NCI-H82 treated with DMSO at 0.1 percent for 48 hours (cell line): ENCODE results near the gene KCNQ2.

Experiments used
- DNase-seq: peaks from one replicate; lab custom pipeline; 2025; ENCODE audit not compliant: unreplicated experiment; lab: John Stamatoyannopoulos, UW

The KCNQ2 gene

DNA sequence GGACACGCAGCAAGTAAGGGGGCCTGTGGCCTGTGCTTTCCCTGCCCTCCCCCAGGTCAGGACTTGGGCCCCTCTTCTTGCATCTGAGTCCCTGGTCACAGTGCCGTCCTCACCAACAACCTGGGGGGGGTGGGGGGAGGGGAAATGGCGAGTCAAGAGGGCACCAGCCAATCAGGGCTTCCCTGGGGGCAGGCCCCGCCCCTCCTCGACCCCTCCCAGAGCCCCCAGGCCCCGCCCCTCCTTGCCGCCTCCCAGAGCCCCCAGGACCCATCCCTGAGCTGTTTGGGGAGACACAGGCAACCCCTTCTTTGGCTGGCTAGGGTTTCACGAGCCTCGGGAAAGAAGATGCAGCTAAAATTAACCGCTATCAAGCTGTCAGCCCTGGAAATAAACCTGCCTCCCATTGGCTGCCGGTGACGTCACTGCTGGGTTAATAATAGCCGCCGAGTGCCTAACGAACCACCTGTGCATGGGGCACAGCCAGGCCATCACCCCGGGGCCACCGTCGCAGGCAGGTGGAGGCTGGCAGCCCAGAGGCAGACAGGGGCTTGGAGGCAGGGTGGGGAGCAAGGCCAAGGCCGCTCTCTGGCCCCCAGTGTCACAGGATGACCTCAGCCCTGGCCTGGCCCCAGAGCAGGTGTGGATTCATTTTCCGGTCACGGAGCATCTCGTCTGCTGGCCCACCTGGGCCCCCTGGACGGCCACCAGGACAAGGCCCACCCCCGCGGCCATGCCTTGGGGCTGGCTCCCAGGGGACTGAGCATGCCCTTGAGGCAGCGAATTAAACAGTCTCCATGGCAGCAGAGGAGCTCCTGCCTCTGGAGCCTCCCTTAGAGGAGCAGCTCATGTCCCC, 29.6 kb upstream of the KCNQ2 start:
- DNase-seq = peak; percentile 26

DNA sequence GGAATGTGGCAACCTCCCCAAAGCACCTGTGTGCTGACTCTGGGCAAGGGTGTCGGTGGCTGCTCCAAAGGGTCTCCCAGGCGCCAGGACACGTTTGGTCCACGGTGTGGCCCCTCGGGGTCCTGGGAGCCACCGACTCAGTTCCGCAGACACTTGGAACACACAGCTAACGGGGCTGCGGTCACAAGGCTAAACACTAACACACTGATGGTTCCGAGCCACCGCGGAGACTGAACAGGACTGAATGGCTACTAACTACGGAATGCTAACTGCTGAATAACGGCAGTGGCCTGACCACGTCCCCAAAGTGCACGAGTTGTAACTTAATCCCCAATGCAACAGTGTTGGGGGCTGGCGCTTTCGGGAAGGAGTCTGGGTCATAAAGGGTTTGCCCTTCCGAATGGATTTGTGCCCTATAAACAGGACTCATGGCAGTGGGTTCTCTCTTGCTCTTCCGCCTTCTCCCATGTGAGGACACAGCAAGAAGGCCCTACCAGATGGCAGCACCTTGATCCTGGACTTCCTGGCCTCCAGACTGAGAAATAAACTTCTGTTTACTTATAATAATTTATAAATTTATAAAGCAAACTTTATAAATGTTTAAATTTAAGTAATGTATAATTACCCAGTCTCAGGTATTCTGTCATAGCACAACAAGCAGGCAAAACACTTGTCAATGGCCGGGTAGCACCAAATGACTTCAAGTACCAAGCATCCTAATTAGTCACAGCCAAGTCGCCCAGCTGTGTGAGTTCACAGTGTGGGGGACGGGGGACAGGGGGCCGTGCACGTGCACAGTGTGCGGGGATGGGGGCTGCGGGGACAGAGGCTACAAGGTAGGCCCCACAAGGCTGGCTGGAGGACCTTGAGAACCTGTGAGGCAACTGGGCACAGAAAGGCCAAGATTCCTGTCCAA, 28.7 kb upstream of the KCNQ2 start:
- DNase-seq = no peak

DNA sequence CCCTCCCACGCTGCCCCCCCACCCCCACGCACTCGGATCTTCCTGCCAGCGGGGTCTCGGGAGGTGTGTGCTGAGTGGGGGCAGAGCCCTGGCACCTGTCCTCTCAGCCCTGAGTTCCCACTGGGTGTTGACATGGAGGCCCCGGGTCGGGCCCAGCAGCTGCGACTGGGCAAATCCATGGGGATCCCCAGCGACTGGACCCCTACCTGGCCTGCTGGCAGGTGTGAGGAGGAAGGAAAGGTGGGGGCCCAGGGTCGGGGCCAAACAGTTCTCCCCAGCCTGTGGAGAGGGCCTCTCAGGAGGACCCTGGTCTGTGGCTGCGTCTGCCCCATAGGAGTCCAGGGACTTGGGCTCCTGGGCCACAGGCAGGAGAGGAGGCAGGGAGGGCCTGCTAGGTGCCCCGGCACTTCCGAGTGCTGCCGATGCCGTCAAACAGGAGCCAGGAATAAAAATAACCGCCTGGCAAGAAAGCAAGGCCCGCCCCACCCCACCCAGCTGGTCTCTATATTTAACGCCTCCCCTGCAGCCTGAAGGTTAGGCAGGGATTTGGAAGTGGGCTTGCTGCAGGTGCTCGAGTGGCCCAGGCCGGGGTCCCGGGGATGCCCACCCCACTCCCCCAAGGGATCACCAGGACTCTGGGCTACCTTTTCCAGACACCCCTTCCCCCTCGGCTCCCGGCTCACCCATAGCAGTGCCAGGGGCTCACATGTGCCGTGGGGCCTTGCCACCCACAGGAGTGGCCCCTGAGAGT, 27.9 kb upstream of the KCNQ2 start:
- no peak for DNase-seq

DNA sequence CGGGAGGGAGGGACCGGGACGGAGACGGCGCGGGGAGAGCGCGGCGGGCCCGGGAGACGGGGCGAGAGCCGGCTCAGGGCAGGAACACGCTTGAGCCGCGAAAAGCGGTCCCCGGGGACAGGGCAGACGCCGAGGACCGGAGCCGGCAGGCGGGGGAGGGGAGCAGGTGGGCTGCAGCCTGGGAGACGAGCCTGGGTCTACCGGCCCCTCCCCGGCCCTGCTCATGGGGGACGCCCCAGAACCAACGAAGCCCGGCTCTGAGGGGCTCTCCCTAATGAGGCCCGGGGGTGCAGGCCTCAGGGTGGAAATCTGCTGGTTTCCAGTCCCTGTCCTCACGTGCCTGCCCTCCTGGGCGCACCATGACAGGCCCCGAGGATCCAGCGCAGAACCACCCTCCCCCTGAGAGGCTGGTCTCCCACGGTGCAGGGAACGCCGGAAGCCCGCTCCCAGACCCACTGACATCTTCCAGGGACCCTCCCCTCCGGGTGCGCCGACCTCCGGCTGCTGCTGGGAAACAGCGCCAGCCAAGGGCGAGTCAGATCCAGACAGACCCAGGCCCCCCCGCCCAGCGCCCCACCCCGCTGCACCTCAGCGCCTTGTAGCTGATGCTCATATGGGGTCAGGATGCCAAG, 27.0 kb upstream of the KCNQ2 start:
- DNase-seq = no peak

DNA sequence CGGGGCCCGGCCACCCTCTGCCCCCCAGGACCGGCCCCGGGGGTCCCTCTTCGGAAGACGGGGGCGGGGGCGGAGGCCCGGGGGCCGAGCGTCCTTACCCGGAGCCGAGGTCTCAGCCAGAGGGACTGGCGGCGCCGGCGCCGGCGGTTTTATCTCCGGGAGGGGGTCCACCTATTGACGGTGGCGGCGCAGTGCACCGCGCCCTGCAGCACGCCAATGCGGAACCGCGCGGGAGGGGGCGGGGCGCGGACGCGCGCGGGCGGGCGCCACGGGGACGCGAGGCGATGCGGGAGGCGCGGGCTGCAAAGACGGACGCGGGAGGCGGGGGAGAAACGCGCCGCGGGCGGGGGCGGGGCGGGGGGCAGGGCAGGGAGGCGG, 26.5 kb upstream of the KCNQ2 start, which contains the start of gene EEF1A2:
Gene EEF1A2, minus strand, starts transcription at position 124 of the 378 bp plus-strand sequence. CDS start 1,320 bp downstream, outside the sequence.
- no peak for DNase-seq

DNA sequence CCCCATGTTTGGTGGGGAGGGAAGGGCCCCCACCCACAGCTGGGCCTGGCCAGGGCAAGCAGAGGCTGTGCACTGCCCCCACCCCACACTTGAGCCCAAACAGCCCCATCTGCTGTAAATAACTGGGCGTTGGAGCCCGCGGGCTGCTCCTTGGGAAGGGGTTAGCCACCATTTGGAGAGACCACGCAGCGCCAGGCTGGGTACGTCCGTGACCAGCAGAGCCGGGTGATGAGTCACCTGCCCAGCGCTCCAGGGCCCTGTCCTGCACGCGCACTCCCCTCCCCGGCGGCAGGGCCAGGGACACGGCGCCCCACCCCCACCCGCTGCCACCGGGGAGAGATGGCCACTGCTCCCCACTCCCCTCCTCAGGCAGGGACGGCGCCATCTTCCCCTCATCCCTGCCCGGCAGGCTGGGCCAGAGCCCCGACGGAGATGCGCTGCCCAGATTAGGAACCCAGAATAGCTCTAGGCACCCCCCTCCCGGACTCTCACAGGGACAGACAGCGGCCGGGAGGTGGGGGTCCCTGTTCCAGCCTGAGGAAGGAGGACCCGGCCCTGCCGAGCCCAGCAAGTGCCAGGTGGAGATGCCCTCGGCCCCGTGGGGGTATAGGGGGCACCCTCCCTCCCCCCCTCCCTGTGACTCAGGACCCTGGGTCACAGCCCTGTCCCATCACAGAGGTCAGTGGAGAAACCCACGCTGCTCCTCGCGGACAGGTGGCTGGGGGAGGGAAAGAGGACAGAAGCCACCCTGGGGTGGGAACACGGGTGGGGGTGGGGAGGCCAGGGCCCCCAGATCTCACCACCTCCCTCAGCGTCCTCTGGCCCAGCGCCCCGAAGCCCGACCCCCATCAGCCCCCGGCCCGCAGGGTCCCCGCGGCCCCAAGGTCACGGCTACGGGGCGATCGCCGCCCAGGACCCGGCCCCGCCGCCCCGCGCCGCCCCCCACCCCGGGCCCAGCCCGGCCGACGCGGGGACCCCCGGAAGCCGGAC, 25.8 kb upstream of the KCNQ2 start:
- DNase-seq = no peak

DNA sequence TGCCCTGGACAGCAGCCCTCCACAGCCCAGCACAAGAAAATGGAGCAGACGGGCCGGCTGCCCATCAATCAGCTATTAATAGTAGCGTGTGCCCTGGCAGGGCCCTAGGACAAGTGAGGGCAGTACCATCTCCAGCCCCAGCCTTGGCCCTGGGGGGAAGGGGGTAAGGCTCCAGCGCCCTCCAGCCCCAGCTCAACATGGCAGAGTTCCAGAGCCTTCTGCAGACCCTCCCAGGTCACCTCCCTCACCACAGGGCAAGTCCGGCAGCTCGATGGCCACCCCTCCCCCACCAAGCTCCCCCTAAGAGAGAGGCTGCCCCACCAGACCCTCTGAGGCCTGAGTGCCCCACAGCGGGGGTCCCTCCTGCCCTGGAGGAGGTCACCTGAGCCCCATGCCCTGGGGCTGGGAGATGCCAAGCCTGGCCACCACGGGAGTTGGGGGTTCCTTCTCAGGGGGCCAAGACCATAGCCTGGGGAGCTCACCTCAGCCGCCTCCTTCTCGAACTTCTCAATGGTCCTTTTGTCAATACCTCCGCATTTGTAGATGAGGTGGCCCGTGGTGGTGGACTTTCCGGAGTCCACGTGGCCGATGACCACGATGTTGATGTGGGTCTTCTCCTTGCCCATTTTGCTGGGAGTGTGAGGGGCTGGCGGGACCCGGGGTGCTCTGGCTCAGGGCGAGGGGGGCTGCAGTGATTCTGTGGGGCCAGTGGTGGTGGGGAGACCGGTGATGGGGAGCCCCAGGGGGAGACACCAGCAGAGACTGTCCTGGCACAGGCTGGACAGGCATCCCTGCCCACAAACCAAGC, 24.9 kb upstream of the KCNQ2 start:
- no peak for DNase-seq

DNA sequence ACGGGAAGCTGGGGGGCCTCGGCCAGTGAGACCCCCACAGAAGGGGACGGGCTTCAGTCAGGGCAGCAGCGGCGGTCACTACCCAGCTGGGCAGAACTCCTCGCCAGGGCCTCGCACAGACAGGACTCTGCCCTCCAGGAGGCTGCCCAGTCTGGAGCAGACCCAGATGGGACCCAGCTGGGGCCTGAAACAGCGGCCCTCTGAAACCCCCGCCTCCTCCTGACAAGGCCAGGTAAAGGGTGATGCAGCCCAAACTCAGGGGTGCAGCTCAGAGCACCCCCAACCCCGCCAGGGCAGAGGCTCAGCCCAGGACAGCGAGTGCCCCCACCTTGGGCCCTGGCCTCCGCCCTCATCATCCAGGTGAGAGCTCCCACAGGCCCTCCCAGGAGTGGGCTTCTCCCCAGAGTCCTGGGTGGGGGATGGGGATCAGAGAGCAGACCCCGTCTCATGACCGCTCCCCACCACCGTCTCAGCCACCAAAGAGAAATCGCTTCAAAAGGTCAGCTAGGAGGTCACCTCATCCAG, 24.2 kb upstream of the KCNQ2 start:
- no peak for DNase-seq

DNA sequence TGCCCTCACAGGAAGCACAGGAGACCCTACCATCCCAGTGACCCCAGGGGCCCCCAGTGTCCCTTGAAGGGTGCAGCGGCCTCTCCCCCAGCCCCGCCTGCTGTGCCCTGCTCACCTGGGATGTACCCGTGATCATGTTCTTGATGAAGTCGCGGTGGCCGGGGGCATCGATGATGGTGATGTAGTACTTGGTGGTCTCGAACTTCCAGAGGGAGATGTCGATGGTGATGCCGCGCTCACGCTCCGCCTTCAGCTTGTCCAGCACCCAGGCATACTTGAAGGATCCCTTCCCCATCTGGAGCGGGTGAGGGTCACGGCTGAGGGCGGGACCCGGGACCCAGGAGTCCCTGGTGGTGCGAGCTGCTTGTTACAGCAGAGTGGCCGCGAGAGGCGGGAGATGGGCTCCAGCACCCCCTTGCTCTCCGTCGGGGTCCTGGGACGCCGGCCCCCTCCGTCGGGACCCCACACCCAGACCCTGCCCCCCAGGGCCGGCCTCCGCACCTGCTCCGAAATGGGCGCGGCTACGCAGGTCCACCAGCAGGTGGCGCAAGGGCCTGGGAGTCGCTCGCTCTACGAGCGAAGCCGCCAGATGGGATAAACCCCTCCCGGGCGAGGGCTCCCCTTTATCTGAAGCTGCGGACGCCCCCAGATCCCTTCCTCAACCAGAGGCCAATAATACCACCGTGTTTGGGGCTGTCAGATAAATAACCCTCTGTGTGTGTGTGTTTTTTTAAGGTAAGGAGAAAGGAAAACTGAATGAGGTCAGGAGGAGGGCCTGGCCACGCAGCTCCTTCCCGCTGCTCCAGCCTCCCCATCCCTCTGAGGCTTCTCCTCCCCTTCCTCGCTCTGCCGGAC, 23.5 kb upstream of the KCNQ2 start:
- no peak for DNase-seq

DNA sequence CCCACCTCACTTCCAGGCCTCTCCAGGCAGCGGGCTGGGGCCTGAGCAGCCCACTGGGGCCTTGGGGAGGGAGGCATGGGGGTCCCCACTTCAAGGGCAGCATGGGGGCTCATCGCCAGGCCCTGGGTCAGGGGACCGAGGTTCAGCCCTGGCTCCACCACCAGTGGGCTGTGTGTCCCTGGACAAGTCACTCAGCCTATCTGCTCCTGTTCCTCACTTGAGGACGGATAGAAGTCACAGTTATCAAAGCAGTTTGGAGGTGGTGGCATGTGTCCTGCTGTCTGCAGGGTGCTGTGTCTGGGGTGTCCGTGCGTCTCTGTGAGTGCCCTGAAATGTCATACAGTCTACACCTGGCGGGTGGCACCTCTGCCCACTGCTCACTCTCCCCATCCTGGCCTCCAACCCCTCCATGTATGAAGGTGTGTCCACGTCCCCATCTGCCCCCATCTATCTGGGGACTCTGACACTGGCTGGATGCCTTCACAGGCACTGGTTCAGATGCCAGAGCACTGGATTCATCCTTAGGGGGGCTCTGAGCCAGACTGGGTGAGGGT, 22.8 kb upstream of the KCNQ2 start:
- no peak for DNase-seq

DNA sequence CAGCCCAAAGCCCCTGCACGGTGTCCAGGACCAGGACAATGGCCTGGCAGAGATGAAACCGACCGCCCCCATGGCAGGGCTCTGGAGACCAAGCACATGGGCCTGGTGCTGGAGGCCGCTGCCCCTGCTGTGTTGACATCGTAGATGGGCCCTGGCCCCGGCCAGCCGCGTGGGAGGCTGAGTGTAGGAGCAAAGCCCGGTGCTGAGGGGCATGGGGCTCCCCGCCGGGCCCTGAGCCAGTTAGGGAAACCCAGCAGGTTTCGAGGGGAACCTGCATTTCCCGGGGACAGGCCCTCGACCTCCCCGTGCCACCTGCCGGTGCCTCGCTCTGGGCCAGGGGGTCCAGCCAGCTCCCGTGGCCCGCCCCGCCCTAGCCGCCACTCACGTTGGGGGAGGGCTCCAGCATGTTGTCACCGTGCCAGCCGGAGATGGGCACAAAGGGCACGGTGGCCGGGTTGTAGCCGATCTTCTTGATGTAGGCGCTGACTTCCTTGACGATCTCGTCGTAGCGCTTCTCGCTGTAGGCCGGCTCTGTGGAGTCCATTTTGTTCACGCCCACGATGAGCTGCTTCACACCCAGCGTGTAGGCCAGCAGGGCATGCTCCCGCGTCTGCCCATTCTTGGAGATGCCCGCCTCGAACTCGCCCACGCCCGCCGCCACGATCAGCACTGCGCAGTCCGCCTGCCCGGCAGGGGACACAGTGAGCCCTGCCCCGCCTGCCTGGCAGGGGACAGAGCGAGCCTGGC, 22.1 kb upstream of the KCNQ2 start:
- DNase-seq = no peak

DNA sequence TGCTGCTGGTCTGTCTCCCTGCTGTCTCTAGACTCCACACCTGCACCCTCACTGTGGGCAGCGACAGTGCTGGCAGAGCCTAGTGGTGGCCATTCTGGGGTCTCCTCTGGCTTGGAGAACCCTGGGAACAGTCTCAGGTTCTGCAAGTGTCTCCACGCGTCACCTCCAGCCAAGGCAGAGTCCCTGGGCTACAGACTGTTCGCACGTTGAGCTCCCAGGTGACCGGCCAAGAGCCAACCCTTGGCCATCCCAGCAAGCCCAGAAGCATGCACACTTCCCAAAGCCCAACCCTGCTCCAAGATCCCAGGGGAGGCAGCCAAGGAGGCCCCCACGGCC, 21.6 kb upstream of the KCNQ2 start:
- no peak for DNase-seq

DNA sequence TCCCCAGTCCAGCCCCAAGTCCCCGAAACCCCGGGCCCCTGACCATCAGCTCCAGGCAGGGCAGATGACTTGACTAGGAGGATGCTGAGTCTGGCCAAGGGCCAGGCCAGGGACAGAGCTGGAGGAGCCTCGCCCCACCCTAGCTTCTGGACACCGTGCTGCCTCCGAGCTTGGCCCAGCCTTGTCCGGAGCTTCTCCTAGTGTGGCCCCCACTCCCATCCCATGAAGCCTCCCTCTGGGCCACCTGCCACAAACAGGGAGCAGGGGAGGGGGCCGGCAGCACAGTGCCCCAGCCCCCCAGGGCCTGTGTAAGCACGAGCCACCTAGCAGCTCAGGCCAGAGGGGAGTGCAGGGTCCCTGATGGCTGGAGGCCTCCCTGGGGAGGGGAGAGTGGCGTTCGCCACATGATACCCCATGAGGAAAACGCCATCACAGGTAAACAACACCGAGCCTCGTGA, 21.1 kb upstream of the KCNQ2 start:
- DNase-seq = no peak

DNA sequence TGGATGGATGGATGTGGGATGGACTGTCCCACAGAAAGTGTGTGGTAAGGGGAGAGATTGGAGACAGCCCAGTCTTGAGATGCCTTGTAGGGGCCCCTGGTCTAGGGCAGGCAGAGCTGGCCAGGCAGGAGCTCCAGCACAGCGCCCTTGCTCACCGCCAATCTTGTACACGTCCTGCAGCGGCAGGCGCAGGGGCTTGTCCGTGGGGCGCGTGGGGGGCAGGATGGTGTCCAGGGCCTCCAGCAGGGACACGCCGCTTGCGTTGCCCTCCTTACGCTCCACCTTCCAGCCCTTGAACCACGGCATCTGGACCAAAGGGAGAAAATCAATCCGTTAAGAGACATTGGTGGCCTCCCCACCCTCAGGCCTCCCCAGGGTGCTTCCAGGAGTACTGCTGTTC, 20.5 kb upstream of the KCNQ2 start:
- no peak for DNase-seq

DNA sequence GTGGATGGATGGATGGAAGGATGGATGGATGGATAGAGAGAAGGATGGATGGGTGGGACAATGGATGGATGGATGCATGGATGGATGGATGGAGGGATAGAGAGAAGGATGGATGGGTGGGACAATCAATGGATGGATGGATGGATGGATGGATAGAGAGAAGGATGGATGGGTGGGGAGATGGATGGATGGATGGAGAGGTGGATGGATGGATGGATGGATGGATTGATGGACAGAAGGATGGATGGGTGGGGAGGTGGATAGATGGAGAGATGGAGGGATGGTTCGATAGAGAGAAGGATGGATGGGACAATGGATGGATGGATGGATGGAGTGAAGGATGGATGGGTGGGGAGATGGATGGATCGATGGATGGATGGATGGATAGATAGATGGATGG, 20.1 kb upstream of the KCNQ2 start:
- DNase-seq = no peak

DNA sequence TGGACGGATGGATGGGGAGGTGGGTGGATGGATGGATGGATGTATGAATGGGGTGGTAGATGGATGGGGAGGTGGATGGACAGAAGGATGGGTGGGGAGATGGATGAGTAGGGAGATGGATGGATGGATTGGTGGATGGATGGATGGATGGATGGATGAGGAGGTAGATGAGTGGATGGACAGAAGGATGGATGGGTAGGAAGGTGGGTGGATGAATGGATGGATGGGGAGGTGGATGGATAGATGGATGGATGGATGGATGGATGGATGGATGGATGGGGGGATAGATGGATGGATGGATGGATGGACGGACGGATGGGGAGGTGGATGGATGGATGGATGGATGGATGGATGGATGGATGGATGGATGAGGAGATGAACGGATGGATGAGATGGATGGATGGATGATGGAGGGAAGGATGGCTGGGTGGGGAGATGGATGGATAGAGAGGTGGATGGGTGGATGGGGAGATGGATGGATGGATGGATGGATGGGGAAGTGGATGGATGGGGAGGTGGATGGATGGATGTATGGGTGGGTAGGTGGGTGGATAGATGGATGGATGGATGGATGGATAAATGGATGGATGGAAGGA, 19.3 kb upstream of the KCNQ2 start:
- no peak for DNase-seq
